HG03457 (cell line): Measurements from ENCODE around the gene RPL18A.

Experiments
- ATAC-seq: cut with Tn5 transposase; IDR thresholded peaks from one replicate; pipeline ENCODE4 v1.9.1; 2021; ENCODE audit warnings: moderate number of reproducible peaks; ENCODE audit not compliant: unreplicated experiment

Gene RPL18A

GRCh38 chr19:17841810-17842662 is 17.7 kb upstream of the RPL18A start:
- ATAC-seq = no peak

DNA sequence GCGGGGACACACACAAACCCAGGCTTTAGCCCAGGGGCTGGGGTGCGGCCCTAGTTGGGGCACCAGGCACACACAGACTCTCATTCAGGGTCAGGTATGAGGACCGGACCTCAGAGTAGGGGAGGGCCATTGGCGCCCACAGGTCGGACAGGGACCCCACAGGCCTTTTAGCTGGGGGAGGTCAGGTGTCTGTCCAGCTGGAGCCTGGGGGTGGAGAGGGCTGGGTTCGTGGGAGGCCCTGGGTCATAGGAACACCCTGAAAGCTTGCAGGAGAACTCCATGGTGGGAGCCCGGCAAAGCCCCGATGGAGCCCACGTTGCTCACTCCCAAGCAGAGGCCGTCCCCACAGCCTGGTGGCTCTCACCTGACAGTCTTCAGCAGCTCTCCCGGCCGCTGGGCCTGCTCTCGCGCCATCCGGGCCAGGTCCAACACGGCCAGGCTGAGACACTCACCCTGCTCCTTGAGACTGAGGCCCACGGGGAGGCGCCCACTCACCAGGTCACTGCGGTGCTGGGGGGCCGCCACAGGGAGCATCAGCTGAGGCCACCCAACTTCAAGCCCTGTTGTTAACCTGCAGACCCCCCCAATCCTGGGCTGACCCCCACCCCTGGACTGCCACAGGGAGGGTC is 16.9 kb upstream of the RPL18A start:
- no peak for ATAC-seq

- no peak for ATAC-seq
Measured at GRCh38 chr19:17843292-17843827, 16.4 kb upstream of the RPL18A start.

DNA sequence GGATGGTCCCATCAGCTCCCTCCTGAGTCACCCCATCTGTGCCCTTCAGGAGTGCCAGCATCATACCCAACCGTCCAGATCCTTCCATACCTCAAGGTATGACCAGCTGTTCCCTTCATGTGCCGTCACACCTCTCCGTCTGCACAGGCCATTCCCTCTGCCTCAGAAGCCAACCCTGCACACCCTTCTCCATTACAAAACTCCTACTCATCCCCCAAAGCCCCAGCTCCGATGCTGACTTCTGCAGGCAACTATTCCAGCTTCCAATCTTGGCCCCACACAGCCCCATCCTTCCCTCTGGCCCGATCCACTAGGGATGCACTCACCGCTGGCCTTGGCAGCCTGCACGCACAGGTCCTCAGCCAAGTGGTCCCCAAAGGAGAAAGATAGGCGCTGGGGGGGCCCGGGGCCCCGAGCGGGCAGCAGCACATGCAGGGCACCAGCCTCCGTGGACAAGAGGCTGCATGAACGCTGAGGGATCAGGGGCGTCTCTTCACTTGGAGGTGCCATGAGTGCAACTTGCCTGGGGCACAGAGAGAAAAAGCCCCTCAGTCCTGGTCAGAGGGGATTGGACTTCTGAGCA is 15.7 kb upstream of the RPL18A start:
- ATAC-seq = no peak

- no peak for ATAC-seq
Measured at GRCh38 chr19:17846146-17846545, 13.6 kb upstream of the RPL18A start.

DNA sequence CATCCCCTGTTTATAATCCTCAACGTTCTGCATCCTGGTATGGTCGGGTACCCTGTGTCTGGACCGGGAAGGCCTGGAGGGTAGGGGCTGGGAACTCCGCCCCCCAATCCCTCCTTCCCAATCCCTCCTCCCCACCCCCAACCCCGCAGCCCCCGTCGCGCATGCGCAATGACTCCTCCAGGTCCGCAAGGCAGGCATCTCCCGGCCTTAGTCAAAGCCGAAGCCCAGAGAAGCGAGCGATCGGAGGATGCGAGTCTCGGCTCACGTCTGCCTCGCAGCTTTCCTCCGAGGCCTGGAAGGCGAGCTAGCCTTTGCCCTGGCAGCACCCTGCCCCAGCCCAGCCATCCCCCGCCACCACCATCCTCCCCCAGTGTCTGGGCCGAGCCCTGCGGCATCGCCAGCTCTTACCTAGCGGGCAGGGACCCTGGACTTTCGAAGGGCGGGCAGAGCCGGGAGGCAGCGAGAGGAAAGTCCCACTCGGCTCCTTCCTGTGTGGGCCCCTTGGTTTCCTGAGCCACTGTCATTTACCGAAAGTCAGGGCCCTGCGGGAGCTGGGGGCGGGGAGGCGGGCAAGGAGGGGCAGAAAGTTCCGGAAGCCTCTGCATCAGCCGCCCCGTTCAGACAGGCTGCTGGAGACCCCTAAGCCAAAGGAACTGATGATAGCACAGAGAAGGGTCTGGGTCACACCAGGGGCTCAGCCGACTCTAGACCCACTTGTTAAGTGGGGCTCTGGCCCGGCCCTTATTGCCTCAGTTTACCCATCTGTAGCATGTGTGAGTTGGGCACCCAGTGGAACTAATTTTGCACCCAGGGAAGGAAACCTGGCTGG is 12.0 kb upstream of the RPL18A start, which contains the start of gene JAK3:
Gene JAK3 (minus strand): TSS at position 445 of the 829 bp plus-strand sequence. CDS start 3,565 bp downstream, outside the sequence.
- no peak for ATAC-seq

DNA sequence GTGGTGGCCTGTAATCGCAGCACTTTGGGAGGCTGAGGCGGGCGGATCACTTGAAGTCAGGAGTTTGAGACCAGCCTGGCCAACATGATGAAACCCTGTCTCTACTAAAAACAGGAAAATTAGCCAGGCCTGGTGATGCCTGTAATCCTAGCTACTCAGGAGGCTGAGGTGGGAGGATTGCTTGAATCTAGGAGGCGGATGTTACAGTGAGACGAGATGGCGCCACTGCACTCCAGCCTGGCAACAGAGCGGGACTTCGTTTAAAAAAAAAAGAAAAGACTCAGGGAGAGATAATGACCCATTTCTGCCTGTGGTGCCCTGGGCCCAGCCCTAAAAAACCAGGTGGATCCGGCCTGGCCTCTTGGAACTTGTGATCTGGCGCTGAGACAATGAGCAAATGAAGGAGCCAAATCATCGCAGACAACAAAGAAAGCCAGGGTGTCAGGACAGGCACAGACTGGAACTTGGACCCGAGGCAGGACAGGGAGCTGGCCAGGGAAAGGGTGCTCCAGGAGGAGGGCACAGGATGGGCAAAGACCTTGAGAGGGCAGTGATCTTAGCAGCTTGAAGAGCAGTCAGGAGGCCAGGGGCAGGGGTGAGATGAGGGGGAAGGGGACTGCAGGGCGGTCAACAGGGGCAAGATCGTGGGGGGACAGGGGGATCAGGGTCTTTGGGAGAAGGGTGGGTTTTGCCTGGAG is 11.0 kb upstream of the RPL18A start:
- no peak for ATAC-seq

- no peak for ATAC-seq
Measured at GRCh38 chr19:17854061-17854460, 5.6 kb upstream of the RPL18A start.

- no peak for ATAC-seq
Measured at GRCh38 chr19:17855280-17856152, 4.2 kb upstream of the RPL18A start.

GRCh38 chr19:17860331-17860992 is 752 bp downstream of the RPL18A start:
- ATAC-seq = no peak

DNA sequence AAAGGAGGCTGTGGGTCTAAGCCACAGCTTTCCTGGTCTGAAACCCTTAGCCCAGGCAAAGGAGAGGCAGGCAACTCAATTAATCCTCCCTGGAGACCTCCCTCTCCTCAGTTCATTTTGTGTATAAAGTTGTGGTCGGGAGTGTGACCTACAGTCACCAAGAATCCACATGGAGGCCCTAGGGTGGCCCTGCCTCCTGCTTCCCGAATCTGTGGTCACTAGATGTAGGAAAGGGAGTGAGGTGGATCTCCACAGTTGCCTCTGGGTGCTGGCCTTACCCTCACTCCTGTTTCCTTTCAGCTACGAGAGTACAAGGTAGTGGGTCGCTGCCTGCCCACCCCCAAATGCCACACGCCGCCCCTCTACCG is 1.3 kb downstream of the RPL18A start:
- ATAC-seq = no peak

DNA sequence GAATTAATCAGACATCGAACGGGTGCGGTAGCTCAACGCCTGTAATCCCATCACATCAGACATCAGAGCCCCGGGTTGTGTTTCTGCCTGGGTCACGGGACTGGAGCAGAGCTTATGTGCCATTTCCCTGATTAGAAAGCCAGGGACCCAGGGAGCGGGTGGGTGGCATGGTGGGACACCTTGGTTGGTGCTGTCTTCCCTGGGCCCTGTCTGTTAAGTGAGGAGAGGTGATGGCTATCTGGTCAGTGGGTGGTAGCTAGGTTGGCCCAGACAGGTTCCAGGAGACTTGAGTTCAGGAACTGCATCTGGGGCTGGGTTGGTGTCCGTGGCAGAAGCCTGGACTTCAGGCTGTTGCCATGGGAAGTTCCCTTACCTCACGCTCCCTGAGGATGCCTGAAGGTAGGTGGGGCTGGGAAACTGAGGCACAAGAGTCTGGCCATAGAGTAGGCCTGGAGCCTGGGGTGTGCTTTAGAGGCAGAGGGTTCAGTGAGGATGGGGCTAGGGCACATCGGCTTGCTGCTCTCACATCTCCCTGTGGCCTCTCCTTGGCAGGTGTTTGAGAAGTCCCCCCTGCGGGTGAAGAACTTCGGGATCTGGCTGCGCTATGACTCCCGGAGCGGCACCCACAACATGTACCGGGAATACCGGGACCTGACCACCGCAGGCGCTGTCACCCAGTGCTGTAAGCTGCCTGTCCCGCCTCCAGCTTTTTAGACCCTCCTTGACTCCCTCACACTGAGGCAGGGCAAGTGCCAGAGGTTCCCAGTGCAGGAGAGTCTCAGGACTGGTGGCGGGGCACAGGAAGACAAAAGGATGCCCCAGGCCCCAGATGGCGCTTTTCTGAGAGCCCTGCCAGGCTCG is 2.1 kb downstream of the RPL18A start:
- ATAC-seq = no peak

DNA sequence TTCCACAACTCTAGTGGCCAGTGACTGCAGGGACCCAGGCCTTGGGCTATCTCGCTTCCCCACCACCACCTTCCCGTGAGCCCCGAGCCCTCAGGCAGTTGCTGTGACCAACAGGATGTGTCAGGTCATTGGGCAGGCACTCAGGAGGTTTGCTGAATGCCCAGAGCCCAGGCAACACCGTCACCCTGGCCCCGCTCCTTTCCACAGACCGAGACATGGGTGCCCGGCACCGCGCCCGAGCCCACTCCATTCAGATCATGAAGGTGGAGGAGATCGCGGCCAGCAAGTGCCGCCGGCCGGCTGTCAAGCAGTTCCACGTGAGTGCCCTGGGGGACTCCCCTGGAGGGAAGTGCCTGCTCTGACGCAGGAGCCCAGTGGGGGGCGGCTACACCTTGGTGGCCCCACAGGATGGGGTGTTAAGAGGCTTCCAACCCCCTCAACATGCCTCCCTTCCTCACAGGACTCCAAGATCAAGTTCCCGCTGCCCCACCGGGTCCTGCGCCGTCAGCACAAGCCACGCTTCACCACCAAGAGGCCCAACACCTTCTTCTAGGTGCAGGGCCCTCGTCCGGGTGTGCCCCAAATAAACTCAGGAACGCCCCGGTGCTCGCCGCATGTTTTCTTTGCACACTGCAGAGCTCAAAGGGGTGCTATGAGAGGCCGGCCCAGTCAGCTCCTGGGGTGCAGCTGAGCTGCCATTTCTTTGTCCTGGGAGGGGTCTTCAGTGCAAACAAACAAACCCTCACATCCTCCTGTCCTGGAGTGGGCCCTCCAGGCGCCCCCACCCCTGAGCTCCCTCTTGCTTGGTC is 3.2 kb downstream of the RPL18A start:
- ATAC-seq = no peak

DNA sequence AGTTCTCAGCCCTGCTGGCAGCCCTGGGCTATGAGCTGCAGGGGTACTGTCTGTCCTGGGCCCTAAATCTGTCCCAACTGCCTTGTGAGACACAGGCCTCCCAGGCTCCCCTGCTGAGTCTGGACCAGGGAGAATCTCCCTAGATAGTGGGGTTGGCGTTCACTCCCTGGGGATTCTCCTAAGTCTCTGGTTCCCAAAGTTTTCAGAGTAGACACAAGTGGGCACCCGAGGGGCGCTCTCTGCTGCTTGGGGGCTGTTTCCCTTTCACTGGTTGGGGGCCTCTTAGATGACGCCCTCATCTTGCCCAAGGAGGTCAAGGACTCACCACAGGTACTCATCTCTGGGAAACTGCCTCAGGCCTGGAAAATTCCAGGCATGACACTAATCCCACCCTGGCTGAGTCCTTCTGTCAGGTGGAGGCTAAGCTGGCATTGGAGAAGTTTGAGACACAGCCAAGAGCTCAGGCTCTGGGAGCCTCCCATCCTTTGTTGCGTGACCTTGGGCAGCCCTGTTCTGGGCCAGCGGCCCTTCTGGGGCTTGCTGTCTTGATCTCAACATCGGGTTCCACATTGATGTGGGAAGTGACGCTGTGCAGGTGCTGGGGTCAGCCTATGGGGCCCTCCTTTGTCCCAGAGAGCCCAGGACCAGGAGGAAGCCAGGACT is 3.9 kb downstream of the RPL18A start:
- no peak for ATAC-seq

DNA sequence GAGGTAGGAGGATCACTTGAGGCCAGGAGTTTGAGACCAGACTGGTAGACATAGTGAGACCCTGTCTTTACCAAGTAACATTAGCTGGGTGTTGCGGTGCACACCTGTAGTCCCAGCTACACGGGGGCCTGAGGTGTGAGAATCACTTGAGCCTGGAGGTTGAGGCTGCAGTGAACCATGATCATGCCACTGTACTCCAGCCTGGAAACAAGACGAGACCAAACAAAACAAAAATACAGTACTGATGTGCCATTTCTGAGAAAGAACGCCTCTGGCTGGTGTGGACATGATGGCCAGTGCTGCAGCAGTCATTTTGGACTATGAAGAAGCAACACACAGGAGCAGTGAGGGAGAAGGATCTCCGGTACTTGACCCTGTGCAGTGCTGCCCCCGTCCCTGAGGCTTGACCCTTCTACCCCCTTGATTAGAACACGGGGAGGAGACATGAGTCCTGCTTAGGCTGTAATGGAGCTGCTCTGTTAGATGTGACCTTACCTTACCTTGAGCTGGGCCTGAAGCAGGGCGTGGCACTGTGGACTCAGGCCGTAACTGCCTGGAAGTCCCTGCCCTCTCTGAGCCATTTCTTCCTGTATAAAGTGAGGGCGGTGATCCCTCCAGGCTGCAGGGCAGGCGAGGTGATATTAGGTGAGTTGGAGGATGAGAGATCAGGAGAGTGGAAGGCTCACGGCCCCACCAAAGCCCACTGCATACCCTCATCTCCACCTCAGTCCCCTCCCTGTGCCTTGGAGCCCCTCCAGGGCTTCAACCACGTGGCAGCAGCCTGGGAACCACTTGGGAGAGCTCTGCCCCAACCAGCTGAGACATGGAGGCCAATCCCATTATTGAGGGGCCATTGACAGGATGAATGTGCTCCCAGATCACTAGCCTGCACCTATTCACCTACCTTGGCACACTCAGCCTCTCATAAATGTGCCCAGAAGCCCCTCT is 5.9 kb downstream of the RPL18A start:
- no peak for ATAC-seq
